NCI-H187 treated with DMSO at 0.1 percent for 48 hours (cell line): ENCODE data around the gene YIF1B.
"Not testable (repeated sequence)": the region's sequence is repeated elsewhere in the genome, so short reads cannot be mapped to it uniquely, and the experiment has no call there.

Source experiments
- DNase-seq: peaks from one replicate; lab custom pipeline; 2025; lab: John Stamatoyannopoulos, UW

The YIF1B gene, protein sequence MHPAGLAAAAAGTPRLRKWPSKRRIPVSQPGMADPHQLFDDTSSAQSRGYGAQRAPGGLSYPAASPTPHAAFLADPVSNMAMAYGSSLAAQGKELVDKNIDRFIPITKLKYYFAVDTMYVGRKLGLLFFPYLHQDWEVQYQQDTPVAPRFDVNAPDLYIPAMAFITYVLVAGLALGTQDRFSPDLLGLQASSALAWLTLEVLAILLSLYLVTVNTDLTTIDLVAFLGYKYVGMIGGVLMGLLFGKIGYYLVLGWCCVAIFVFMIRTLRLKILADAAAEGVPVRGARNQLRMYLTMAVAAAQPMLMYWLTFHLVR

DNA sequence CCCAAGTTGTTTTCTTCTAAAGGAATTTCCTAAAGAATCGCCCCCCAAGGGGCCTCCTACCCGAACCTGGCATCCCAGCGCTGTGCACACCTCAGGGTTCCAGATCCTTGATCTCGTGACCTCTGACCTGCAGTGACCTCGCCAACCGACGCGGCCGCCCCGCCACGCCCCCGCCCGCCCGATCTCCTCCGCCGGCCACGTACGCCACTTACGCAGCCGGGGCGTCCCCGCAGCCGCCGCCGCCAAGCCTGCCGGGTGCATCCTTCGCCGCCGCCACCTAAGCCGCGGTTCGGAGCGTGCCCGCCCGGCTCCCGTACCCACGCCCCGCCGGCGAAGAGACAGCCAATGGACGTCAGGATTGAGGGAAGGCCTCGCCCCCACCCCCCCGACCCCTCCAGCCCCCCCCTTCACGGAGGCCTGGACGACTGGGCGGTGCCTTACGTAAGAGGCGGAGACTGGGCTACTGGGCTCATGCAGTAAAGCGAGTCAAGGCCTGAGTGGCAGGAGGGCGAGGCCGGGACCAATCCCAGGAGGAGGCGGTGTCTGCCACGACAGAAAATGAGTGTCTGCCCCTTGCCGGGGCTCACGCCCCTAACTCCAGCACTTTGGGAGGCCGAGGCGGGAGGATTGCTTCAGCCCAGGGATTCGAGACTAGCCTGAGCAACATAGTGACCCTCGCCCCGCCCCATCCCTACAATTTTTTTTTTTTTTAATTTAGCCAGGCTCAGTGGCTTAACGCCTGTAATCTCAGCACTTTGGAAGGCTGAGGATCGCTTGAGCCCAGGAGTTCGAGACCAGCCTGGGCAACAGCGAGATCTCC lies at the start of gene YIF1B:
Gene YIF1B (minus strand): TSS at position 291 of the 820 bp plus-strand sequence. CDS start 30 bp downstream, at position 261.
- peak; percentile 96 for DNase-seq

DNA sequence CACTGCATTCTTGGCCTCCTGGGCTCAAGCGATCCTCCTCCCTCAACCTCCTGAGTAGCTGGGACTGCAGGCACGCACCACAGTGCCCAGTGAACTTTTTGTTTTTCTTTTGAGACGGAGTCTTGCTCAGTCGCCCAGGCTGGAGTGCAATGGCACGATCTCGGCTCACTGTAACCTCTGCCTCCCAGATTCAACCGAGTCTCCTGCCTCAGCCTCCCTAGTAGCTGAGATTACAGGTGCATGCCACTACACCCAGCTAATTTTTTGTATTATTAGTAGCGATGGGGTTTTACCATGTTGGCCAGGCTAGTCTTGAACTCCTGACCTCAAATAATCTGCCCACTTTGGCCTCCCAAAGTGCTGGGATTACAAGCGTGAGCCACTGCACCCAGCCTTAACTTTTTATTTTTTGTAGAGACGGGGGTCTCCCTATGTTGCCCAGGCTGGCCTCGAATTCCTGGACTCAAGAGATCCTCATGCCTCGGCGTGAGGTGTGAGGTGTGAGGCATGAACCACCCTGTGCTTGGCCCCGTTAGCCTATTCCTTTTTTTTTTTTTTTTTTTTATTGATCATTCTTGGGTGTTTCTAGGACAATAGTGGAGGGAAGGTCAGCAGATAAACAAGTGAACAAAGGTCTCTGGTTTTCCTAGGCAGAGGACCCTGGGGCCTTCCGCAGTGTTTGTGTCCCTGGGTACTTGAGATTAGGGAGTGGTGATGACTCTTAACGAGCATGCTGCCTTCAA lies 47.4 kb upstream of the YIF1B start:
- not testable (repeated sequence) for DNase-seq

DNA sequence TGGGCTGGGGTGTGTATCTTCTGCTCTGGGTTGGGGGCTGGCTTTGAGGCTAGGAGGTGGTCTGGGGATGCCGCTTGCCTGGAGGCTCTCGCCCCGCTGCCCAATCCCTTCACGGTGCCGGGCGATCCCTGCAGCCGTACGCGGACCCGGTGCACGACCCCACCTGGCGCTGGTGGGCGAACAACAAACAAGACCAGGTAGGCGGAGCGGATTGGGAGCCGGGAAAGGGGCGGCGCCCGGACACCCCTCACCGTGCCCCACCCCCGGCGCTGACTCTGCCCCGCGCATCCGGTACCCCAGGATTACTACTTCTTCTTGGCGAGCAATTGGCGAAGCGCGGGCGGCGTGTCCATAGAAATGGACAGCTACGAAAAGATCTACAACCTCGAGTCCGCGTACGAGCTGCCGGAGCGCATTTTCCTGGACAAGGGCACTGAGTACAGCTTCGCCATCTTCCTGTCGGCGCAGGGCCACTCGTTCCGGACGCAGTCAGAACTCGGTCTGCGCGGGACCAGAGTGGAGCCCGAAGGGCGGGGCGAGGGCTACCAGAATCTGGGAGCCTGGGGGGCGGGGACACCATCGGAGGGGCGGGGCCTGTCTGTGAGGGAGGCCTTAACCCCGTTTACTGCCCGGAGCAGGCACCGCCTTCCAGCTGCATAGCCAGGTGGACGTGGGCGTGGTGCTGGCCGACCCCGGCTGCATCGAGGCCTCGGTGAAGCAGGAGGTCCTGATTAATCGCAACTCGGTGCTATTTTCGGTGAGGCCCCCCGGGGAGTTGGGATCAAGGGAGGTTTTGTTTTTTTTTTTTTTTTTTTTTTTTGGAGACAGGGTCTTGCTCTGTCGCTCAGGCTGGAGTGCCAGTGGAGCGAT lies 46.6 kb upstream of the YIF1B start:
- DNase-seq, result peak; percentile 10

DNA sequence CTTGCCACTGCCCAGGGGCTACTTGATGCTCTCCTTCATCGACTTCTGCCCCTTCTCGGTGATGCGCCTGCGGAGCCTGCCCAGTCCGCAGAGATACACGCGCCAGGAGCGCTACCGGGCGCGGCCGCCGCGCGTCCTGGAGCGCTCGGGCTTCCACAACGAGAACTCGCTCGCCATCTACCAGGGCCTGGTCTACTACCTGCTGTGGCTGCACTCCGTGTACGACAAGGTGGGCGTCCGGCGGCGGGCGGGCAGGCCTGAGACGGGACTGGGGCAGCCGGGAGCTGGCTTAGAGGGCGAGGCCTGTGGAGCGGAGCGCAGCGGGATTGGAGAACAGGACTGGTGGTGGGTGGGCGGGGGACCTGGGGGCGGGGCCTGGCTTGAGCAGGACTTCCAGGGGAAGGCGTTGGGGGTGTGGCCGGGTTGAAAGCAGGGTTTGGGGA lies 45.9 kb upstream of the YIF1B start:
- DNase-seq, result peak; percentile 29

DNA sequence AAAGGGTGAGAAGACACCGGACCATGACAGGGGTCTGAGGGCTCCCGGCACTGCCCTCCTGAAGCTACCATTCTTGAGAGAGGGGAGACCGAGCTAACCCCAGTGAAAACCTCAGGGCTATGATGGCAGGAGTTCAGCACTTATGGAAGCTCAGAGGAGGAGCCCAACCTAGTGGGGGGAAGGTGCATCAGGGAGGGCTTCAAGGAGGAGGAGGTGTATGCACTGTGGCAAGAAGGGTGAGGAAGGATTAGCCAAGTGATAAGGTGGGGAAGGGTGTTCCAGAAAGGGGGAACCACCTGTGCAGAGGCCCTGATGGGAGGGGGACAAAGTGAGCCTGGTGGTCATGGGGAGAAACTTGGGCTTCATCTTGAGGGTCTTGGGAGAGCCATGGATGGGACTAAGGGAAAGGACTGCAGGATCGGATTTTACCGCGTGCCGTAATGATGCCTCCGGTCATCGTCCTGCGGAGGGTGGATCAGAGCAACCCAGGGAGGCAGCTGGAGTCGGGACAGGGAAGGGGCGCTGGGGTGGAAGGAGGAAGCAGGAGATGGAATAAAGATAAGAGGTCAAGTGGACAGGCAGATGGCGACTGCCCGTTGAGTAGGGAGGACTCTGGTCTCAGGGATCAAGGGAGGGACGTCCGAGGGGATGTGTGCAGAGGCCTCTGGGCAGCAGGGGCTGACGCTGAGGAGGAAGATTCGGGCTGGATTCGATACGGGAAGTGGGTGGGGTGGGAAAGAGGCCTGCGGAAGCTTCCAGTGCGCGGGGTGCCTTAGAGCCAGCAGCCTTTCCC lies 45.3 kb upstream of the YIF1B start:
- no peak for DNase-seq

DNA sequence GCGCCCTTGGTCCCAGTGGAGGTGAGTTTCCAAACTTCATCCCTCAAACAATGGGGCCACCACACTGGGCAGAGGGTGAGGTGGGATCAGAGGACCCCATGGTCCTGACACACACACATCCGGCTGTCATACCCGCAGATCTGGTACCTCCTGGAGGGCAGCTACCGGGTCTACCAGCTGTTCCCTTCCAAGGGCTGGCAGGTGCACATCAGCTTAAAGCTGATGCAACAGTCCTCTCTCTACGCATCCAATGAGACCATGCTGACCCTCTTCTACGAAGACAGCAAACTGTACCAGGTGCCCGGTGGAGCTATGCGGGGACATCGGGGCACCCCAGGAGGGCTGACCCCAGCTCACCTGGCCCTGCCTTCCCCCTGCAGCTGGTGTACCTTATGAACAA lies 44.6 kb upstream of the YIF1B start:
- DNase-seq, result no peak

DNA sequence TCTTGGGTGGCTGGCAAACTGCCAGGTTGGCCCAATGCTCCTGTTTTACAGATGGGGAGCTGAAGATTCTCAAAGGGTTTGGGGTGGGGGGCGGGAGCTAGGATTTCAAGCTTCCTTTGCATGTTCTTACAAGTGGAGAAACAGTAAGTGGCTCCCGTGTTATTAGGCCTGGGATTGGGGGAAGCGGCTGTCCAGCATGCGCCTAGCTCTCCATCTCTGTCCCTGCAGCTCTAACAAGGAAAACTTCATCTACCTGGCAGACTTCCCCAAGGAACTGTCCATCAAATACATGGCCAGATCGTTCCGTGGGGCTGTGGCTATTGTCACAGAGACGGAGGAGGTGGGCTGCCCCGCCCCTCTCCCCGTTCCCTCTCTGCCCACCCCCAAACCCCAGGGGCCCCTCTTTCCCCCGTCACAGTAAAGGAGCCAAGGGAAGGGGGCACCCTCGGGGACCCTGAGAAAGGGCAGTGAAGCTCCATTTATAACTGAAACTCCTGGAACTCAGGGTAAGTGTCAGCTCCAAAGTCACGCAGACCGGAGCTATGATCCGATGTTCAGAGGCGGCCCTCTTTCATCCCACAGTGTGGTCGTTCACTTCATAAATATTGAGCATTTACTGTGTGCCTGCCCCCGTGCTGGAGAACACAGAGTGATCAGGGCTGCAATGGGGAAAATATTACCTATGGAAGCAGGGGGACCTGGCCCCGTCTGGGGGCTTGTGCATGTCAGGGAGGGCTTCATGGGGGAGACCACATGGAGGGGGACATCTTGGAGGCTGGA lies 43.7 kb upstream of the YIF1B start:
- DNase-seq, result no peak

DNA sequence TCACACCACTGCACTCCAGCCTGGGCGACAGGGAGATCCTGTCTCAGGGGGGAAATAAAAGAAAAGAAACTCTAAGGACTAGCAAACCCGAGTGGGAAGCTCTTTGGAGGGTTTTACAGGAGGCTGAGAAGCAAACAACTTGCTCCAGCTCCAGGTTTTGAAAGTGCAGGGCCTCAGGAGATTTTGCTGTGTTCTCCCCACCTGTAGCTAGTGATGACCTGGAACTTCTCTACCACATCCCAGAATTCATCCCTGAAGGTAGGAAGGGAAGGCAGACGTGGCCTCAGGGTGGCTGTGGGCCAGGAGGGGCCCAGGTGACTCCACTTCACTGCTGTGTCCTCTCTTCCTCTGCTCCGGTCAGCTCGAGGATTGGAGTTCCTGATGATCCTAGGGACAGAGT lies 42.3 kb upstream of the YIF1B start:
- no peak for DNase-seq

DNA sequence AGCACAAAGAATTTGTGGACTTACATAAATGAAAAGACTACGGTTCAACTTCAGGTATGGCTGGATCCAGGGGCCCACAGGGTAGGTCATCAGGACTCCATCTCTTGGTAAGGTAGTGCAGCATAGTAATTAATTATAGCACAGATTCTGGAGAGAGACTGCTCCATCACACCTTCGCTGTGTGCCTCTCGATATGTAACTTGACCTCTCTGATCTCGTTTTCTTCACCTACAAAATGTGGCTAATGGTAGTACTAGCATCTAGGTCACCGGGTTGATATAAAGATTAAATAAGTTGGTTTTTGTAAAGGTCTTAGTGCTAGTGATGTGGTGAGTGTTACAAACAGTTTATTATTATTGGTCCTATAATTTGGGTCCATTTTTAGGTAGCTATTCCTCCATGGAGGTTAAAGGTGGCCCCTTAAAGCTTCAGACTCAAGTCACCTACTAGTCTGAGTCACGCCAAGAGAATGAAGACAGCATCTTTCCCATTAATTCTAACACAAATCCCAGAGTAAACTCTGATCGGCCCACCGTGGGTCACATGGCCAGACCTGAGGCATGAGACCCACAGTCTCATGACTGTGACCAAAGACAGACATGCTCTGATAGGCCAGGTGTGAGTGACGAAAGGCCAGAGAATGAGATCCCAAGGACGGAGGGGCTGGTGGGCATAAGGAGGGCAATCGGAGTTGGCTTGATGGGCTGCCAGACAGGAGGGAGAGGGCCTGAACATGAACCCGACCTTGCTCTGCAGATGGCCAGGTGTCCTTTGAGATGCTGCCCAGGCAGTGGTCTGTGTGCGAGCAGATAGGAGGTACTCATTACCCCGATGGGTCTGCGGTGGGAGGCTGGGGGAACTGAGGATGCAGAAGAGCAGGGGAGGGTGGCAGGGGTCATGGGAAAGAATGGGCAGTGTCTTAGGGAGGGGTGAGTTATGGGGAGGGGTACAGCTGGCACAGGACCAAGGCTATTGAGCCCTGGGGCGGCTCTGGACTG lies 40.3 kb upstream of the YIF1B start:
- DNase-seq, result no peak

DNA sequence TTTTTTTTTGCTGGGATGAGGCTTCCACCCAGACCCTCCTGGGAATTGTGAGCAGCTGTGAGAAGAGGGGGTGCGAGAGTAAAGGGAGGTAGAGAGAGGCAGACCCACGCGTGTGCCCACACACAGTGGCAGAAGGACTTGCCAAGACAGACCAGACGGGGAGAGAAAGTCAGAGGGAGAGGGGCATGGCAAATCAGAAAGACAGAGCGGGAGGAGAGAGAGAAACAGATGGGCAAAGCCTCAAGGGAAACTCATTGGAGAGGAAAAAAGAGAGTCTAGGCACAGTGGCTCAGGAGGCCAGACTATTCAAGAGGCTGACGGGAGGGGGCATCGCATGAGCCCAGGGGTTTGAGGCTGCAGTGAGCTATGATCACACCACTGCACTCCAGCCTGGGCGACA lies 36.9 kb upstream of the YIF1B start:
- no peak for DNase-seq

DNA sequence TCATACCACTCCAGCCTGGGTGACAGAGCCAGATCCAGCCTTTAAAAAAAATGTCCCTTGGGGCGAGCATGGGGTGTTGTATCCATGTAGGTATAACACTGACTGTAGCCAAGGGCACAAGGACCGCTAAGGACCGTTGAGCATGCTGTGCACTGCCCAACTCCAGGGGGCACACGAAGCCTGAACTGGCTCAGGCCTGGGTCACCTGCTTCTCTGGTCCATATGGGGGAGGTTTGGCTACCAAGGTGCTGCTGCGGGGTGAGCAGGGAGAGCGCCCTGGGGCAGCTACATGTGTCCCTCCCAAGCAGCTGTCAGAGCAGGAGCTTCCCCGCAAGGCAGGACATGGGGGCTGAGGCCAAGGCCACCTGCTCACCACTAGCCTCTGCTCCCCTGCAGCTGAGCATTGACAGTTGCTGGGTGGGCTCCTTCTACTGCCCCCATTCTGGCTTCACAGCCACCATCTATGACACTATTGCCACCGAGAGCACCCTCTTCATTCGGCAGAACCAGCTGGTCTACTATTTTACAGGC lies 36.2 kb upstream of the YIF1B start:
- DNase-seq, result no peak

DNA sequence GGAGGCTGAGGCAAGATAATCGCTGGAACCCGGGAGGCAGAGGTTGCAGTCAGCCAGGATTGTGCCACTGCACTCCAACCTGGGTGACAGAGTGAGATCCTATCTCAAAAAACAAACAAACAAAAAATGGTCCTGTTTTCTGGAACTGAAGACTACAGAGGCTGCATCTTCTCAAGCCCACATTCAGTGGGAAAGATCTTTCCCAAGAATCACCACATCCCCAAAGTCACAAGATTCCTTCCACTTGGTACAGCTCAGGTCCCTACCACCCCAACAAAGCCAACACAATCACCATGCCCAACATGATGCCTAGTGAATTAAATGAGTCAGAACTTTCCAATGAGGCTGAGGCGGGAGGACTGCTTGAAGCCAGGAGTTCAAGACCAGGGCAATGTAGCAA lies 35.1 kb upstream of the YIF1B start:
- DNase-seq, result no peak

DNA sequence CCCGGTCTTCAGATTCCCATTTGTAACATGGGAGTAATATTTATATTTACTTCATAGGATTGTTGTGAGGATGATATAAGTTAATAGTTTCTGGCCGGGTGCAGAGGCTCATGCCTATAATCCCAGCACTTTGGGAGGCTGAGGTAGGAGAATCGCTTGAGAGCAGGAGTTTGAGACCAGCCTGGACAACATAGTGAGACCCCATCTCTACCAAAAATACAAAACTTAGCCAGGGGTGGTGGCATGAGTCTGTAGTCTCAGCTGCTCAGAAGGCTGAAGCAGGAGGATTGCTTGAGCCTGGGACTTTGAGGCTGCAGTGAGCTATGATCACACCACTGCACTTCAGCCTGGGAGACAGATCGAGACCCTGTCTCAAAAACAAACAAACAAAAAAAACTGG lies 31.1 kb upstream of the YIF1B start:
- no peak for DNase-seq

DNA sequence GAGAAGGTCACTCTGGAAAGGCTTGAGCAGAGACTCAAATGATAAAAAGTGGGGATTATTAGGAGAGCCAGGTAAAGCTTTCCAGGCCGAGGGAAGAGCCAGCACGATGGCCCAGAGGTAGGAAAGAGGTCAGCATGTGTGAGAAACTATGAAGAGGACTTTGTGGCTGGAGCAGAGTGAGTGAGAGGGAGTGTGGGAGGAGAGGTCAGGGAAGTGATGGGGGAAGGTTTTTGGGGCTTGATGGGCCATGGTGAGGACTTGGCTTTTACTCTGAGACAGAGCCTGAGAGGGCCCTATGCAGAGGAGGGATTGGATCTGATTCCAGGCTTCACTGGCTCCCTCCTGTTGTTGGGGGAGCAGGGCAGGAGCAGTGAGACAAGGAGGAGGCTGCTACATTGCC lies 25.2 kb upstream of the YIF1B start:
- DNase-seq, result no peak

DNA sequence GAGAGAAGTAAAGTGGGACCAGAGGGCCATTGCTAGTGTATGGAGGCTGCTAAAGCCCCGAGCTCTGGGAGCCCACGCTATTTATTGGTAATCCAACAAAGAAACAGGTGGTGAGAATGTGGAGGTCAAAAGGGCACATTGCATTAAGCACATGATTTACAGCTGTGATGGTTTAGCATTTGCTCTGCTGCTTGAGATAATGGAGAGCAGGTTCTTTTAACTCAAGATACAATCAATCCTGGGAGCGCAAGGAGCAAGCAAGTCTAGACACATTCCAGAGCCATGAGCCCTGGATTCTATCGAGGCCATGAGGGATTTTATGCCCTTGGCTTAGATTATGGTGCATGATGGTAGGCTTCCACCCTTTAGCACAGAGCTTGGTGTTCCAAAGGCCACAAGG lies 23.3 kb upstream of the YIF1B start:
- DNase-seq, result not testable (repeated sequence)

DNA sequence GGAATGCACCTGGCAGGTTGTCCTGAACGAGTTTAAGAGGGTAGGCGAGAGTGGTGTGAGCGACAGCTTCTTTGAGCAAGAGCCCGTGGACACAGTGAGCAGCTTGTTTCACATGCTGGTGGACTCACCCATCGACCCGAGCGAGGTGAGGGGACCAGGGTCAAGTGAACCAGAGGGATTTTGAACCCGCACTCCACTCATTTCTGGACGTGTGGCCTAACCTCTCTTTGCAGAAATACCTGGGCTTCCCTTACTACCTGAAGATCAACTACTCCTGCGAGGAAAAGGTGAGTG lies 21.6 kb upstream of the YIF1B start:
- no peak for DNase-seq

DNA sequence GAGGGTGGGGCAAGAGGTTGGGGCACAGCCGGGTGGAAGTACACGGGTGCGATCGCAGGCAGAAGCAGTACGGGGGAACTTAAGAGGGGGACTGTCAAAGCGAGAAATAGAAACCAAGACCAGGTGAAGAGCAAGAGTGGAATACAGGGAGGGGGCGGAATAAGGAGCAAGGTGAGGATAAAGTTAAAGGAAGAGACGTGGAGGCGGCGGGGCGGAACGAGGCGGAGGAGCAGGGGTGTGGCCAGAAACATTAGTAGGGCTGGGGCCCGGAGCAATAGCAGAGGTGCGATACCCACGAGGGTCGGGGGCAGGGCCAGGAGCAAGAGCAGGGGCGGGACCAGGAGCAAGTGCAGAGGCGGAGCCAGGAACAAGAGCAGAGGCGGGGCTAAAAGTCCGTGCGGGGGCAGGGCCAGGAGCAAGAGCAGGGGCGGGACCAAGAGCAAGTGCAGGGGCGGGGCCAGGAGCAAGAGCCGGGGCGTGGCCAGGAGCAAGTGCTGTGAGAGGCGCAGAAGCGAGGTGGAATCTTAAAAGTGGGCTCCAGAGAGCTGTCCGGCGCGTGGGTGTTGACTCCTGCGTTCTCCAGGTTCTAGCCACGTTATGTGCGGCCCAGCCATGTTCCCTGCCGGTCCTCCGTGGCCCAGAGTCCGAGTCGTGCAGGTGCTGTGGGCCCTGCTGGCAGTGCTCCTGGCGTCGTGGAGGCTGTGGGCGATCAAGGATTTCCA lies 21.1 kb upstream of the YIF1B start:
- DNase-seq, result peak; percentile 95
